HCT116 (cell line): Measurements from ENCODE around the gene CENPE. TPM values are rescaled to one million over a fixed set of nuclear protein-coding genes. Genes with fewer than 3 reads are reported as not detected.

Experiments used
- ATAC-seq: fragments of 200-7000 bp; cut with Tn5 transposase; 2 replicates; pipeline ENCODE4 v1.9.1; 2020; ENCODE audit warnings: mild to moderate bottlenecking, moderate library complexity
- BruUV-seq: library from RNA; stranded (reverse); fragments of 400-500 nt; replicated peaks from 2 replicates; lab custom pipeline; 2021; lab: Mats Ljungman, UMichigan
- CTCF ChIA-PET: fragments of 300-600 bp; sonication (Branson Sonifier 250); formaldehyde crosslinking; loops from one replicate; lab custom pipeline; 2021; ENCODE audit warnings: antibody characterized with exemption; lab: Charles Lee
- POLR2A ChIA-PET: fragments of 300-600, 350-600 bp; sonication (Branson Sonifier 250); formaldehyde crosslinking; loops from one replicate; lab custom pipeline; 2021; ENCODE audit warnings: antibody characterized with exemption; lab: Charles Lee
- RAD21 ChIA-PET, 2 experiments: fragments of 300-600 bp; sonication (Branson Sonifier 250); formaldehyde crosslinking; loops; one replicate each; lab custom pipeline; 2023; ENCODE audit warnings: low total read pairs in 2 of 2; ENCODE audit not compliant: uncharacterized antibody in 2 of 2, unreplicated experiment in 2 of 2, low non-redundant PET in 1 of 2; lab: Charles Lee
- DNase-seq: peaks from one replicate; pipeline ENCODE4 v3.0.0-alpha.2; 2010; ENCODE audit warnings: low read depth, low spot score
- H2AFZ ChIP-seq: fragments of 200-600 bp; shearing (Covaris generic), sonication (generic); 2 replicates; pipeline ENCODE4 v1.6.1; 2017; ENCODE audit warnings: low read depth, mixed run types, mixed read lengths, antibody characterized with exemption, low read length; ENCODE audit not compliant: poor library complexity, severe bottlenecking
- H3K27ac ChIP-seq: 2 replicates; pipeline ENCODE4 v1.5.1; 2012; ENCODE audit warnings: low read depth, low read length
- H3K27me3 ChIP-seq: fragments of 200-600 bp; sonication (generic); 2 replicates; pipeline ENCODE4 v1.6.1; 2016; ENCODE audit warnings: mixed run types, low read length, mixed read lengths; ENCODE audit not compliant: insufficient read depth
- H3K36me3 ChIP-seq, 2 experiments: fragments of 200-500 bp in 1 of 2; fragments of 200-600 bp in 1 of 2; sonication (Bioruptor generic) in 1 of 2; sonication (generic) in 1 of 2; 2 replicates each; pipeline versions ENCODE4 v1.5.1 to v1.6.1; 2014 to 2016; ENCODE audit warnings: low read length in 2 of 2, inconsistent platforms in 1 of 2, mixed read lengths in 1 of 2, mixed run types in 1 of 2; ENCODE audit not compliant: insufficient read depth in 2 of 2, control insufficient read depth in 1 of 2
- H3K4me1 ChIP-seq, 2 experiments: fragments of 200-600 bp in 1 of 2; sonication (generic) in 1 of 2; 2 replicates each; pipeline versions ENCODE4 v1.5.1 to v1.6.1; 2012 to 2017; ENCODE audit warnings: low read length in 2 of 2, inconsistent platforms in 1 of 2, mild to moderate bottlenecking in 1 of 2, mixed read lengths in 1 of 2, mixed run types in 1 of 2, moderate library complexity in 1 of 2; ENCODE audit not compliant: insufficient read depth in 2 of 2, control insufficient read depth in 1 of 2
- H3K4me2 ChIP-seq: fragments of 200-600 bp; sonication (generic); 2 replicates; pipeline ENCODE4 v1.6.1; 2017; ENCODE audit warnings: mixed run types, low read length, mixed read lengths
- H3K4me3 ChIP-seq, 2 experiments: fragments of 200-600 bp in 1 of 2; sonication (generic) in 1 of 2; replicated peaks in 1 of 2; 2 replicates each; pipeline ENCODE4 v1.5.1; 2011 to 2016; ENCODE audit warnings: low read length in 2 of 2, control low read depth in 1 of 2, low read depth in 1 of 2, mild to moderate bottlenecking in 1 of 2, mixed read lengths in 1 of 2, mixed run types in 1 of 2
- H3K79me2 ChIP-seq: fragments of 200-600 bp; sonication (generic); 2 replicates; pipeline ENCODE4 v1.6.1; 2017; ENCODE audit warnings: mild to moderate bottlenecking, mixed run types, low read length, moderate library complexity, mixed read lengths; ENCODE audit not compliant: insufficient read depth
- H3K9ac ChIP-seq: fragments of 200-600 bp; sonication (generic); 2 replicates; pipeline ENCODE4 v1.6.1; 2016; ENCODE audit warnings: low read length, mixed read lengths
- H3K9me2 ChIP-seq: fragments of 200-600 bp; sonication (generic), shearing (Covaris generic); 2 replicates; pipeline ENCODE4 v1.6.1; 2017; ENCODE audit warnings: mixed run types, mild to moderate bottlenecking, moderate library complexity; ENCODE audit not compliant: insufficient read depth
- H3K9me3 ChIP-seq, 2 experiments: fragments of 200-500 bp in 1 of 2; fragments of 200-600 bp in 1 of 2; sonication (Bioruptor generic) in 1 of 2; sonication (generic) in 1 of 2; 2 replicates each; pipeline ENCODE4 v1.6.1; 2014 to 2017; ENCODE audit warnings: low read length in 2 of 2, mixed read lengths in 2 of 2, inconsistent platforms in 1 of 2, low read depth in 1 of 2, mild to moderate bottlenecking in 1 of 2, mixed run types in 1 of 2, moderate library complexity in 1 of 2; ENCODE audit not compliant: control insufficient read depth in 1 of 2, insufficient read depth in 1 of 2
- H4K20me1 ChIP-seq: fragments of 200-600 bp; sonication (generic), shearing (Covaris generic); 2 replicates; pipeline ENCODE4 v1.6.1; 2017; ENCODE audit warnings: mixed run types, mild to moderate bottlenecking, moderate library complexity; ENCODE audit not compliant: insufficient read depth
- ATF3 ChIP-seq: IDR thresholded peaks from 2 replicates; pipeline ENCODE4 v1.6.1; 2012
- CBX3 ChIP-seq: IDR thresholded peaks from 2 replicates; pipeline ENCODE4 v1.6.1; 2012; ENCODE audit warnings: low read depth
- CEBPB ChIP-seq: IDR thresholded peaks from 2 replicates; pipeline ENCODE4 v1.6.1; 2012; ENCODE audit warnings: low read depth
- EGR1 ChIP-seq: IDR thresholded peaks from 2 replicates; pipeline ENCODE4 v1.6.1; 2012; ENCODE audit warnings: low read depth
- EZH2 ChIP-seq: fragments of 200-600 bp; sonication (generic); IDR thresholded peaks from 2 replicates; pipeline ENCODE4 v1.6.1; 2017; ENCODE audit warnings: antibody characterized with exemption, mixed run types
- EZH2phosphoT487 ChIP-seq: fragments of 200-600 bp; IDR thresholded peaks from 2 replicates; pipeline ENCODE4 v1.6.1; 2018; ENCODE audit warnings: antibody characterized with exemption, borderline replicate concordance
- JUND ChIP-seq: IDR thresholded peaks from 2 replicates; pipeline ENCODE4 v1.6.1; 2012
- MAX ChIP-seq: IDR thresholded peaks from 2 replicates; pipeline ENCODE4 v1.6.1; 2012
- POLR2A ChIP-seq: IDR thresholded peaks from 2 replicates; pipeline ENCODE4 v1.7.0; 2011; ENCODE audit warnings: borderline replicate concordance; ENCODE audit not compliant: insufficient read depth, insufficient read length; ENCODE audit errors: extremely low read depth
- REST ChIP-seq: IDR thresholded peaks from 2 replicates; pipeline ENCODE4 v1.6.1; 2012; ENCODE audit warnings: low read depth
- SIN3A ChIP-seq: IDR thresholded peaks from 2 replicates; pipeline ENCODE4 v1.6.1; 2012; ENCODE audit warnings: low read depth
- SRF ChIP-seq: IDR thresholded peaks from 2 replicates; pipeline ENCODE4 v1.6.1; 2012; ENCODE audit warnings: low read depth
- YY1 ChIP-seq: IDR thresholded peaks from 2 replicates; pipeline ENCODE4 v1.6.1; 2011; ENCODE audit warnings: low read length, low read depth, moderate library complexity, mild to moderate bottlenecking; ENCODE audit not compliant: insufficient replicate concordance; ENCODE audit errors: extremely low read depth
- ZNF274 ChIP-seq: fragments of 200-500 bp; sonication (Bioruptor generic); IDR thresholded peaks from 2 replicates; pipeline ENCODE4 v1.6.1; 2014; ENCODE audit warnings: mild to moderate bottlenecking, low read depth, low read length, inconsistent platforms
- intact Hi-C: fragments of 100-400 bp; cut with micrococcal nuclease; formaldehyde crosslinking; loops from 2 replicates; pipeline ENCODE4 v1.10.0; 2022
- total RNA-seq: library from RNA; stranded (reverse); gene quantifications from one replicate; pipeline ENCODE4 v1.2.1, GENCODE V29; 2021; ENCODE audit not compliant: unreplicated experiment

The CENPE gene
- total RNA-seq, 1 experiment from 2014 or later, result 31.3 TPM

- no peak for TF ChIP-seq MAX
- no peak for TF ChIP-seq YY1
- TF ChIP-seq JUND, result no peak
- no peak for TF ChIP-seq REST
- no peak for TF ChIP-seq ZNF274
- TF ChIP-seq CEBPB, result no peak
- TF ChIP-seq POLR2A, result no peak
- no peak for TF ChIP-seq EGR1
- TF ChIP-seq ATF3, result no peak
Observed at GRCh38 chr4:103201724-103202123, 3.6 kb upstream of the CENPE start (continued).

GRCh38 chr4:103201253-103201652, 3.1 kb upstream of the CENPE start:
- ChIA-PET CTCF (no interaction called here), RAD21 (no interaction called here), POLR2A (no interaction called here)
- no peak overlapping the region for H3K9ac ChIP-seq
- no peaks in the 10 kb centered on the region for H3K27me3 ChIP-seq
- H3K9me2 ChIP-seq, result no peaks in the 10 kb centered on the region
- no peak for TF ChIP-seq CBX3
- no peak for TF ChIP-seq SRF
- no peak for TF ChIP-seq EZH2phosphoT487
- no peak for TF ChIP-seq YY1
- TF ChIP-seq EZH2, result no peak
- TF ChIP-seq POLR2A, result no peak
- TF ChIP-seq SIN3A, result no peak
- no peak for TF ChIP-seq ZNF274
- H3K4me2 ChIP-seq, result no peak overlapping the region
- H3K36me3 ChIP-seq, result peaks cover 0 to 1% of the 10 kb centered on the region in 2 experiments; a peak in 1 of 4 replicates
- H3K4me3 ChIP-seq, result no peak overlapping the region
- no peaks in the 10 kb centered on the region for H3K9me3 ChIP-seq
- ATAC-seq, result no peak
- H2AFZ ChIP-seq, result no peak overlapping the region
- intact Hi-C loops, result loop anchor here (10.0 kb wide), 1 partner anchor 794 kb away; no protein-coding TSS in a partner anchor
- BruUV-seq, result no TSS peak
- H3K4me1 ChIP-seq, result peaks cover 2 to 14% of the 10 kb centered on the region in 2 experiments; a peak in 3 of 4 replicates
- no peaks in the 10 kb centered on the region for H4K20me1 ChIP-seq
- H3K79me2 ChIP-seq, result peaks cover 18% of the 10 kb centered on the region
- DNase-seq, result no peak
- H3K27ac ChIP-seq, result no peak overlapping the region
